Endometrial microvascular endothelial cells (primary cell): ENCODE measurements around the gene GRIA1. TPM values are rescaled to one million over a fixed set of nuclear protein-coding genes. Genes with fewer than 3 reads are reported as not detected.

Experiments
- in situ Hi-C: cut with HindIII; loops from 2 replicates; pipeline ENCODE4 v1.10.0; 2017; ENCODE audit warnings: low sequenced_read_pairs, low pct_unique_long_range_greater_than_20kb; ENCODE audit errors: inconsistent ontology term
- total RNA-seq: library from RNA; depleted of rRNA; stranded (reverse); fragments of >200 nt; gene quantifications from one replicate; pipeline ENCODE4 v1.2.3, GENCODE V29; 2015; ENCODE audit errors: inconsistent ontology term

GRIA1 gene
- total RNA-seq, 1 donor from 2014 or later = not detected

- in situ Hi-C loops = no loop called here
Observed at GRCh38 chr5:153584960-153585359, 94.5 kb downstream of the GRIA1 start.

DNA sequence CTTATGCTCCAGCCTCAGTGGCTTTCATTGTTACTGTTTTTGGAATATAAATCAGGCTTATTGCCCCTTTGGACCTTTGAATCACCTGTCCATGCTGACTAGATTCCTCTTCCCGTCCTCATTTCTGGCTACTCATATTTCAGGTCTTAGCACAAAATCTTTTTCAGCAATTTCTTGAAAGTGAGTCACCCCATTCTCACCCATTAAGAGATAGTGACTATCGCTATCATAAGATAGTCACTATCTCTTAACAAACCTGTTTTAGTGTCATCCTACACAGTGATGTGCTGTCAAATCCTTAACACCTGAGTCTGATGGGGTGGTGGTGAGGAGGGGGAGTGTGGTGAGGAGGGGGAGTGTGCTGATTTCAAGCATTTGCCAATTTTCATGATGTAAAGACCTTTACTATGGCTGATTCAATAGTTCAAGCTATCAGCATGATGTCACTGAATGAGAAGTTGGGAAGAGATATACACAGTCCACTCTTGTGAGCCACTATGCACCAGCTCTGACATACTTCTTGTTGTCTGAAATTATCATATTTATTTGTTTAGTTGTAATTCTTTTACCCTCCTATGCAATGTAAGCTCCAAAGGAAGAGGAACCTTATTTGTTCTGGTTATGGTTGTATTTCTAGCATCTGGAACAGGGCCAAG lies 95.3 kb downstream of the GRIA1 start:
- in situ Hi-C loops = no loop called here

DNA sequence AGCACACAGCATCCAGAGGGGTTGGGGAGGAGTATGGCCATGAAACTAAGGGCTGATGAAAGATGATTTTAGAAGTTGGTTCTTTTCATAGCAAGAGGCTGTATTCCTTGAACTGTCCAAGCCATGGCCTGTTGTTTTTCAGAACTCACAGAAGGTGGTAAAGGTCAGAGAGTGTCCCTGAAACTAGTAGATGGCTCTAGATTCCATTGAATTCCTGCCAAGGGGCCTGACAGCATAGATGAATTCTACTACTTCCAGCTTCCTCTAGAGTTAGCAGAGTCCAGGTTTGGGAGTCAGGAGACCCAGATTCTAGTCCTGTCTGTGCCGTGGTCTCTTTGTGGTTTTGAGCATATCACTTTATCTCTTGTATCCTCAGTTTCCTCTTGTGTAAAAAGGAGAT lies 101.6 kb downstream of the GRIA1 start:
- in situ Hi-C loops = no loop called here

- in situ Hi-C loops = no loop called here
Observed at GRCh38 chr5:153594785-153595184, 104.3 kb downstream of the GRIA1 start.

GRCh38 chr5:153598099-153598498 lies 107.6 kb downstream of the GRIA1 start:
- in situ Hi-C loops = no loop called here

DNA sequence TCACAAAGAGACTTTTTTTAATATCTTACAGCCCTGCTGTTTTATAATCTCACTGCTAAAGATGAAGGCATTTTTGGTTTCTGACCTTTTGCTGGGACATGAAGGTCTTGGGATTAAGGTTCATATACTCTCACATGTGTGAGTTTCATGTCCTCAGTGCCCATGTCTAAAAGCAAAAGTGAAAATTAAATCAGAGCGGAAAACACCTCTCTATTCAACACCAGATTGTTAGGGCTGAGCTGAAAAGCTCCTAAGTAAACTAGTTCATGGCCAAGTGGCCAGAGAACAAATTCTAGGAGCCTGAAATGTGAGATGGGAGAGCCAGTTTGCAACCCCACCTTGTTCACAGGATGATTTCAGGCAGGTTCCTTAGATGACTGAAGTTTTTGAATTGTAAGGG lies 110.9 kb downstream of the GRIA1 start:
- in situ Hi-C loops = no loop called here

DNA sequence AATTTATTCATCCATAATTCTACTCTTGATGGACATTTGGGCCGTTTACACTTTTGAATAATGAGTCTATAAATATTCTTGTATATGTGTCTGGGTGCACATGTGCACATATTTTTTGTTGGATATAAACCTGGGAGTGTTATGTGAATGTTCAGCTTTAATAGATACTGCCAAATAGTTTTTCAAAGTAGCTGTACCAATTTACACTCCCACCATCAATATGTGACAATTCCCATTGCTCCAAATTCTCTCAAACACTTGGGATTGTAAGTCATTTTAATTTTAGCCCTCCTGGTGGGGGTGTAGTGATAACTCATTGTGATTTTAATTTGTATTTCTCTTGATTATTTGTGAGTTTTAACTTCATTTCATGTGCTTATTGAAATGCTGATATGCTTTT lies 114.9 kb downstream of the GRIA1 start:
- in situ Hi-C loops = no loop called here

- in situ Hi-C loops = no loop called here
Observed at GRCh38 chr5:153610009-153610408, 119.5 kb downstream of the GRIA1 start.

DNA sequence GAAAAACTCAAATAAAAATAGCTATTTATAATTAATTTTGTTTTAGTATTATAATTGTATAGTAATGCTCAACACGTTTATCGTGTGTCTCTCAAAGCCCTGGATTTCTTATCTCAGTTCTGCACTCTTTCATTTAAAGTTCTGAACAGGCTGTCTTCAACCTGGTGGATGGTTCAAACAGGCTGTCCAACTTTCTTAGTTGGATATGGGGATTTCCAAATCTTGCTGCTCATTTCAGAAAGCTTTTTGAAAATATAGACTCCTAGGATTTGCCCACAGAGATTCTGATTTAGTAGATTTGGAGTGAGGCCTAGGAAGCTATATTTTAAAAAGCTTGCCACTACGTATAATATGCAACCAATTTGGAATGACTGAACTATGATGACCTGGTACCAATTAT lies 120.3 kb downstream of the GRIA1 start:
- in situ Hi-C loops = no loop called here

GRCh38 chr5:153613144-153613543 lies 122.7 kb downstream of the GRIA1 start:
- in situ Hi-C loops = no loop called here

- in situ Hi-C loops = no loop called here
Observed at GRCh38 chr5:153613672-153614071, 123.2 kb downstream of the GRIA1 start.

GRCh38 chr5:153617190-153617589 lies 126.7 kb downstream of the GRIA1 start:
- in situ Hi-C loops = no loop called here

GRCh38 chr5:153618307-153618706 lies 127.8 kb downstream of the GRIA1 start:
- in situ Hi-C loops = no loop called here

DNA sequence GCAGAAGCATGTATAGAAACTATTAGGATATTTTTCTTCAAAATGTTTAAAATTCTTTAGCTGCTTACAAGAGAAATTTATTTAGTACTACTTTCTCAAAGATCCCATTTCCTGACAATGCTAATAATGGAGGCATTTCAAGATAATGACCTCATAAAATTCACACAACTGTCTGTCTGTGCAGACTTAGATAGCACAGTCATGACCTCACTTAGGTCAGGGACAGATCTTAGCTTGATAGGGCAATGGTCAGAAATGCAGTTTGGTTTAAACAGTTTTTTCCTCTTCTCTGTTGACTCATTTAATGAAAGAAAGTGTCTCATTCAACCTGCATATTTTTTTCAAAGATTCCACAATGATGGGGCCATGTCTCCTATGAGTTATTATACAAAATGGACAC lies 128.4 kb downstream of the GRIA1 start:
- in situ Hi-C loops = no loop called here

DNA sequence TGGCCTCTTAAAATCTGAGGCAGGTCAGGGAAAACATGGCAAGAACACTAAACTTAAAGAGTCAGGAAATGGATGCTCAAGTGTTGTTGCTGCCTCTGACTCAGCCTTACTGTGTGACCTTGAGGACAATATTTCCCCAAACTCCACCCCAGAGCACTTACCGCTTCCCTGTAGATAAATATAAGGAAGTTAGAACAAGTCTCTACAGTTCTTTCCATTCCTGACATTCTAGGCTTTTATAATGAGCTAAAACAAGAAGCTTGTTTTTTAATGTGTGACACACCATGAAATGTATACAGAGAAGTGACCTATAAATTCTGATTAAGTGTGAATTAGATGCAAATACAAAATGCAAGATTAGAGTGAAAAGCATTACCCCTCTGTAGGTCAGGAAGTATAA lies 129.3 kb downstream of the GRIA1 start:
- in situ Hi-C loops = no loop called here

- in situ Hi-C loops = no loop called here
Observed at GRCh38 chr5:153623124-153623523, 132.7 kb downstream of the GRIA1 start.

DNA sequence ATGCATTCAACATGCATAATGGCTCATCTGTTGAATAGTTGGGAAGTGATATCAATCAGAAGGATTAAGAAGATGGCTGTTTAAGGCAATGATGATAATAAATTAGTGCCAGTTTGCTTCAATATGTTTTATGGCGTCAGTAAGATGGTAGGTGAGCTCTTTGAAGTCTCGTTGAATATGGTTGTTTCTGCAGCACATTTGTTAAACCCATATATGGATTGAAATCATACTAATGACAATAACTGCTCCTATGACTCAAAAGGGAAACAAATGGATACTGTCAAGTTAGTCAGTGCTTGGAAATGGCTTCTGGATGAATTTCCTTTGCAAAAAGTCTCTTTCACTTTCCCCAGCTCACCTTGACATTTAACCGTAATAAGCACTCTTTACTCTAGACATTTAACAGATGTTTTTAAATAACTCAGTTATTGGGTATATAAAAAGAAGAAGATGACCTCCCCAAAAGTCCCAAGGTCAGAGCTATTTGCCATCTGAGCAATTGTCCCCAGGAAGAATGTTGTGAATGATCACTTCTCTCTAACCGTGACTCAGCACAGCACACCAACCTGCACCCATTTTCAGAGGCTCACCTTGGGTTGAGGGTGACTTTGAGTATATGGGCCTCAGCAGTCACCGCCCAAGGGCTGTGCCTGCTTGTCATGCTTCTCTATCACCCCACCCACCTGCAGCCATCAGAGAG lies 133.4 kb downstream of the GRIA1 start:
- in situ Hi-C loops = no loop called here

DNA sequence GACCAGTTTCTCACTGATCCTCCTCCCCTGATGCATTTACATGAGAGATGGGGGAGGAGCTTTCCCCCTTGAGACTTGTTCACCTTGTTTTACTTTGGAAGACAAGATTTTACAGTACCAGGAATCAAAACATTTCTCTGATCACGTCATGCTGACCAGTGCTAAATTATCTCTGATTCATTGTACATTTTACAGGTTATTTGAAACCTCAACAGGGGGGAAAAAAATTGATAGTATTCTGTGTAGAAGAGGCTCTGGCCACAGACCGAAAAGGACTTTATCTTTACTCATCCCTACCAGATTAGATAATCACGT lies 133.9 kb downstream of the GRIA1 start:
- in situ Hi-C loops = no loop called here

GRCh38 chr5:153625826-153626354 lies 135.4 kb downstream of the GRIA1 start:
- in situ Hi-C loops = no loop called here

GRCh38 chr5:153626836-153627235 lies 136.4 kb downstream of the GRIA1 start:
- in situ Hi-C loops = no loop called here
